ENCODE results near the gene GPHB5.
"Not testable (repeated sequence)": the region's sequence is repeated elsewhere in the genome, so short reads cannot be mapped to it uniquely, and the experiment has no call there.

The GPHB5 gene

GRCh38 chr14:63295231-63295685 lies 23.5 kb downstream of the GPHB5 start:
- DNase-seq (ENCODE audit: low read depth, low spot score): no peak

DNA sequence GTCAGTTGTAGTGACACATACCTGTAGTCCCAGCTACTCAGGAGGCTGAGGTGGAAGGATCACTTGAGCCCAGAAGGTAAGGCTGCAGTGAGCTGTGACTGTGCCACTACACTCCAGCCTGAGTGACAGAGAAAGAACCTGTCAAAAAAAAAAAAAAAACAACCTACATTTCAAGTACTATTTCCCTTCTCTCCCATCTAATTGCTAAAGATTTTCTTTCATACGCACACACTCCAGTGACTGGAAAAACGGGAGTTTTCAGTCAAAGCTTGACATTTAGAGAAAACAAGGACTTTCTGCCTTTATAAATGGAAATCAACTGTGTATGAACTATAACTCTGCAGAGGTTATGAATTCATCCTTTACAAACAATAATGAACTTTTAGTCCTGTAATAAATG lies 25.9 kb downstream of the GPHB5 start:
- DNase-seq (ENCODE audit: low read depth, low spot score): no peak

- DNase-seq (ENCODE audit: low read depth, low spot score): no peak
Measured at GRCh38 chr14:63290741-63291430, 27.8 kb downstream of the GPHB5 start.

- DNase-seq (ENCODE audit: low read depth, low spot score): no peak
Measured at GRCh38 chr14:63288853-63289252, 29.9 kb downstream of the GPHB5 start.

DNA sequence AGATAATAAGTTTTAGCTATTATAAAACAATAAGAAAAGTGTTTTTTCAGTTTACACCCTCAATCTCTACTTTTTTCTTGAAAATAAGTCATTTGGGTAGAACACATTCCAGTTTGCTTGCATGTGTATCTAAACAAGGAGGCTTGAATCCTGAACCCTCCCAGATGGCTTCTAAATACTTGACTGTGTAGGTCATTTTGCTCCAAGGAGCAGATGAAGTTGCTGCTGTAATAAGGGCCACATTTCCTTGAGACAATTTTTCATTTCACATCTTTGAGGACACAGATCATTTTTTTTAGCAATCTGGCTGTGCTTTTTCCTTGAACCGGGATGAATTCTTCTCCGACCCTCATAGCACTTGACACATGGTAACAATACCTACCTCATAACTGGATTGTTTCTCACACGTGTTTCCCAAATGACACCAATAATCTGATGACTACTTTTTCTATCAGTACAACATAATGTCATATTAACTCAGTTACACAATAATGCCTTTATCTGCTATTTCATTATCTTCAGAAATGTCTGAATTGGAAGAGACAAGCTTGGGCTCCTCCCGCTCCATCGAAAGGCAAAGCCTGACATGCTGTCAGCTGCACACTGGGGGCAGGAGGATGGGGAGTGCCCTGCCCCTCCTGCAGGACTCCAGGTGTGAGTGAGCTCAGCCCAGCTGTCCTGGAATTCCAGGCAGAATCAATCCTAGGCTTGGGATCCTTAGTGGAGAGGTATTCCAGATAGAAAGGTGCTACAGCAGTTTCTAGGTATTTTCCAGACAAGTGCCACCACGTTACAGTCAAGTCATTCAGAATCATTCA lies 30.9 kb downstream of the GPHB5 start:
- DNase-seq (ENCODE audit: low read depth, low spot score): no peak

DNA sequence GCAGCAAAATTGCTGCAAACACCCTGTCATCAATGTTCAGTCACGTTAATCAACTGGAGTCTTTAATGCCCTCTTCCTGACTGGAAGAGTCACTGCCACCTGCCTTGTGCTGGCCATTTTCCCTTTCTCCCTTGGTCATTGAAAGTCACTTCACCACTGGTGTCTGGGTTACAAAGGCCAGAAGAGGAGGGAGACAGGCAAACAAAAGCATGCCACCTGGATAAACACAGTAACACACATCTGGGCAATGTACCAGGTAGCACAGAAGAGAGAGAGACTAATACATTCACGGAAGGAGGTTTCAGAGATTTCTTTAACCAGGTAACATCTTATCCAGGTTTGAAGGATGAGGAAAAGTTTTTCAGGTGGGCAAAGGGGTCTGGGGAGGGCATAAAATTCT lies 32.7 kb downstream of the GPHB5 start:
- DNase-seq (ENCODE audit: low read depth, low spot score): no peak

DNA sequence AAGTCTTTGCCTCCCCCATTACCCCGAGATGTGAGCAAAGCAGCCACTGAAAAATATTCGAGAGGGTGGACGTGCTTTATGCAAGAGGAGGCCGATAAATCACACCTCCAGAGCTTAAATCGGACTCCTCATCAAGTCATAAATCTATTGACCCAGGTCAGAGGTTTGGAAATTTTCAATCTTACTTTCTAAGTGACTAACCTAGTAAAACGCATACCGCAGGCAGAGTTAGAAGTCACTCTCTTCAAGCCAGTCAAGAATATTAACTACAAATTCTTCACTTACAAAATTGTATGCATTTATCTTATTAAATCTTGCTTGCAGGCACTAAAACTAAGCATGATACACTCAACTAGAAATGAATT lies 34.9 kb downstream of the GPHB5 start:
- no peak for DNase-seq (ENCODE audit: low read depth, low spot score)

- no peak for DNase-seq (ENCODE audit: low read depth, low spot score)
Measured at GRCh38 chr14:63282997-63283883, 35.5 kb downstream of the GPHB5 start.

DNA sequence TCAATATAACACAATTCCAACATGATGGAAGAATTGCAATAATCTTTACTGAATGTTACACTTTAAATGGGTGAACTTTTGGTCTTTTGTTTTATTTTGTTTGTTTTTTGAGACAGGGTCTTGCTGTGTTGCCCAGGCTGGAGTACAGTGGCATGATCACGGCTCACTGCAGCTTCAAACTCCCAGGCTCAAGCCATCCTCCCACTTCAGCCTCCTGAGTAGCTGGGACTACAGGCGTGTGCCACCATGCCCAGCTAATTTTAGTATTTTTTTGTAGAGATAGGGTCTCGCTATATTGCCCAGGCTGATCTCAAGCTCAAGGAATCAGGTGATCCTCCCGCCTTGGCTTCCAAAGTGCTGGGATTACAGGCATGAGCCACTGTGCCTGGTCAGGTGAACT lies 38.8 kb downstream of the GPHB5 start:
- not testable (repeated sequence) for DNase-seq (ENCODE audit: low read depth, low spot score)

GRCh38 chr14:63277591-63278183 lies 41.0 kb downstream of the GPHB5 start:
- DNase-seq (ENCODE audit: low read depth, low spot score): no peak

DNA sequence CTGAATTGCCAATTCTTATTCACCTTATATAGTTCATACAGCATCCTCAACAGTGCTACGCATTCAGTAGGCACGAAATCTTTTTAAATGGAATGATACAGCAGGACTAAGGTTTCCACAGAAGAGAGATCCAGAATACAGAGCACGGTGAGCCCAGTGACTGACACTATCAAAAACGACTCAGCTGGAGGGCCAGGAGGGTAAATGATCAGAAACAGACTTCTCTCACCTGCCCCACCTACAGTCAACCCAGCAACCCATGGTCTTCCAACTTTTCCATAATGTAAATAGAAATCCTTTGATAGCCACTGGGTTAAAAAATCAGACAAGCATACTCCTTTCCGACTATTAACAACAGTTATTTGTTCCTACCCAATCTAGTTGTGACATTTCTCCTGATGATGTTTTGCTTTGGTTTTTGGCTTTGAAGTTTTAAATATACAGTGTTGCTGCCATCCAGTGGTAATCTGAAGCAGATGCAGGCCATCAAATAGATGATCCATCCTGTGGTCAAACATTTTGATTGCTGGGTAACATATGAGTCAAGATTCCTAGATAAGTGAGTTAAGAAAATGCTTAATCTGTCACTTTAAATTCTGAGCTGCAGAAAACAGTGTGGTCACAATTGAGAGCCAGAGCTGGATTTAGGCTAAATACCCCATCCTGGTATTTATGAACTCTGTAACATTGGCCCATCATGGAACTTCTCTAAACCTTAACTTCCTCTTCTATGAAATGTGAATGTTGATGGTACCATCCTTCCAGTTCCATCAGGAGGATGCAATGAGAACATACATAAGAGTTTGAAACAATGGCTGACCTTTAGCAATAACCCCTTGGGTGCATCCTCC lies 42.0 kb downstream of the GPHB5 start:
- no peak for DNase-seq (ENCODE audit: low read depth, low spot score)

GRCh38 chr14:63276016-63276415 lies 42.7 kb downstream of the GPHB5 start:
- no peak for DNase-seq (ENCODE audit: low read depth, low spot score)

DNA sequence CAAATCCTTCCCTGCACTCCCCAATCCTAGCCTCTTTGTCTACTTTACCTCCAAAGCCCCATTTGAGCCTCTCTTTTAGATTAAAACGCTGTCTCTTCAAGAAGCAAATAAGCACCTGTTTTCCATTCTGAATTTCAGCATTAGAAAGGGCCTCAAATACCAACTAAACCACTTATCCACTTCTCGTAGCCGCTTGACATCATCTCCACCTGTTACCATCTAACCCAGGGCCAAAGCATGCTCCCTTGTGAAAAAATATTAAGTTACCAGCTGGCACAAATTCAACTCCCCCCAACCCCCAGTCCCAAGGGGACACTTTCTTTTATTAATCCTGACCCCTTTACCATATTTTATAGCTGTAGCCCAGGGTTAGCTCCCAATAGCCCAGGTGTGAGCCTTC lies 43.1 kb downstream of the GPHB5 start:
- DNase-seq (ENCODE audit: low read depth, low spot score): no peak

DNA sequence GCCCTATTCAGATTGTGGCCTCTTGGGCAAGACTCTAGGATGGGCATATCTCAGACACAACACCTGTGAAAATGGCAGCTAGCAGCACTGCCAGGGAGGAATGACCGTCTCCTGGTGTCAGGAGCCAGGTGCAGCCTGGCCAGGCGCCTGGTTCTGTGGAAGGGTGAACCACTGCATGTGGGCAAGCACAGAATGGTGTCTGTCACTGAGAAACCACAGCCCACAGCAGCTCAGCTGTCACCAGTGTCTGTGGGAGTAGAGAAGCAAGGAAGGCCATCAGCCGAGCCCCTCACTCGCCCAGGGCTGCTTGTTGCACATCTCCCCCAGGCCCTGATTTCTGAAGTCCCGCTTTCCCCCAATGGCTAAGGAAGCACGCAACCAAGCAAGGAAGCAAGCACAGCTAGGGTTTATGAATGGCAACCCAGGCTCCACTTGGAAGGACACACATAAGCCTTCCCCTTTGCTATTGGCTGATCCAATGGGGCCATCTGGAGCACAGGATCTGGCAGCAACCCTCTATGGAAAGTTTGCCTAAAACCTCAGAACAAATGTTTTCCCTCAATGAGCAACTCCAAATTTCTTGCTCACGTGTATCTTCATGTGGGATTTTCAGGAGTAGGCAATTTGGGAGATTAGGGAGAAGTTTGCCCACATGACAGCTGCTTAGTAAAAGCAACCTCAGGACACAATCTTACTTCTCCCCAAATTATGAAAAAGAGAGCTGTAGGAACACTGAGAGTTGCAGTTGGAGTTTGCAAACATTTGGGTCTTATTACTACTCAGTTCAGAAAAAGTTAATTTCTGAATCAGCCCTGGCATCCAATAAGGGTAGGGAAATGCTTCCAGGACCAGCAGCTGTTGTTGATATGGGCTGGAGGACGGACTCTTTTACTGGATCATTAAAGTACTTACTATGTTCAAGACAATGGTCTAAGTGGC lies 44.7 kb downstream of the GPHB5 start:
- no peak for DNase-seq (ENCODE audit: low read depth, low spot score)

GRCh38 chr14:63273129-63273528 lies 45.6 kb downstream of the GPHB5 start:
- no peak for DNase-seq (ENCODE audit: low read depth, low spot score)

DNA sequence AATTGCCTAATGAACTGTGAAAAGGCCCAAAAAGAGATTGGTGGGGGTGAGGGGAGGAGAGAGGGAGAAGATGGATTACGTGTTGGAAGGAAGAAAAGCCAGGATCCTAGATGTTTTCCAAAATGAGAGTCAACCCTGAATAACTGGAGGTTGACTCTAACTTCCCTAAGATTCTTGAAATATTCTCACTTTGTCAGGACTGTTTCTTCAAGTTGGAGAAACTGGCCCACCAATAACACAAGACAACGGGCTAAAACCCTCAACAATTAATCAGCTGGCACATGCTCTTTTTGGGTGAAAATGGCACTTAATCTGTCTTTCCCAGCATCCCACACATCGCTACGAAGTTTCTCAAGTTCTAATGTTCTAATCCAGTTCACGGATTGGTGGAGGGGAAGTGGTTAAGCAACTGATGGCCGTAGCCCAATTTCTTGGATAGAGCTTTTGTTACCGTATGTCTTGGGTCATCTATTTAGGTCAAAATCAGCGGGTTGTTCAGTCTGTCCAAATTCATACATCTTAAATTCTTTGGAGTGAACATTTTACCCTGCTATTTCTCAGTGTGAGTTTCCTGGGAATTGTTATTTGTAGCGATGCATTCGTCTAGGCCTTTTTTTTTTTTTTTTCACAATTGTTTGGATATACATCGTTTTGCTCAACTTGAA lies 49.0 kb downstream of the GPHB5 start:
- no peak for DNase-seq (ENCODE audit: low read depth, low spot score)

GRCh38 chr14:63268771-63269170 lies 50.0 kb downstream of the GPHB5 start:
- no peak for DNase-seq (ENCODE audit: low read depth, low spot score)

GRCh38 chr14:63267171-63267570 lies 51.6 kb downstream of the GPHB5 start:
- no peak for DNase-seq (ENCODE audit: low read depth, low spot score)

GRCh38 chr14:63266106-63266505 lies 52.6 kb downstream of the GPHB5 start:
- no peak for DNase-seq (ENCODE audit: low read depth, low spot score)

Measured in activated naive CD8-positive, alpha-beta T cell treated with anti-CD3 and anti-CD28 coated beads, Interleukin-2, amount 50 U/mL, for 16 hours (primary cell).